Measurements from ENCODE around the gene C4orf50.

C4orf50 gene

DNA sequence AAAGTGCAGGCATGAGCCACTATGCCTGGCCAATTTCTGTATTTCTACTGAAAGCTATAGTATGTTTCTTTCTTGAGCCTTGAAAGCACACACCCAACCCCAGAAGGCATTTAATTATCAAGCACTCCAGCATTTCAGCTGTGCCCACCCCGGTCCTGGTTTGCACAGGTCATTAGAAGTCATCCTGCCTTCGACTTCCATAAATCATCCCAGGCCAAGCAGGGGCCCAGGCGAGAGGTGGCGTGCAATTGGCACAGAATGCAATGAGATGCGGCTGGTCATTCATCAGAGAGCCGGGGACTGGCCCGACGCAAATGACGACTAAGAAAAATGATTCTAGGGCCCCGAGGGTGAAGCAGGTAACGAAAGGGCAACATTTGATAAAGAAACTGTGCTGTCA, 100.6 kb downstream of the C4orf50 start:
- DNase-seq, result no peak

DNA sequence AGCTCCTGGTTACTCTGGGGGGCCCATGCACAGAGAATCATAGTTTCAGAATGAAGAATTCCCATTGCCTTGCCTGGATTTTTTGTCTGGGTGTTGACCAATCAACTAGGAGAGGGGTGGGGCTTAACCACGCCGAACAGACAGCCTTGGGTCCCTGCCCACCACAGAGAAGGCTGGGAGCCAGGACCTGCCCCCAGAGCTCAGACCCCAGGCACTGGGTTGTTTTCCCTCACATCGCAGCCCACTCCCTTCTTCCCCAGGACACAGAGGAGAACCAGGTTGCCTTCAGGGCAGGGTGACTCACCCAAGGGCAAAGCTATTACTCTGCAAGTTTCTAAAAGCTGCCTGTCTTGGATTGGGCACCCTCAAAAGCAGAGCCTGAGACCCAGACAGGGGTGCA, 102.0 kb downstream of the C4orf50 start:
- DNase-seq, result no peak

DNA sequence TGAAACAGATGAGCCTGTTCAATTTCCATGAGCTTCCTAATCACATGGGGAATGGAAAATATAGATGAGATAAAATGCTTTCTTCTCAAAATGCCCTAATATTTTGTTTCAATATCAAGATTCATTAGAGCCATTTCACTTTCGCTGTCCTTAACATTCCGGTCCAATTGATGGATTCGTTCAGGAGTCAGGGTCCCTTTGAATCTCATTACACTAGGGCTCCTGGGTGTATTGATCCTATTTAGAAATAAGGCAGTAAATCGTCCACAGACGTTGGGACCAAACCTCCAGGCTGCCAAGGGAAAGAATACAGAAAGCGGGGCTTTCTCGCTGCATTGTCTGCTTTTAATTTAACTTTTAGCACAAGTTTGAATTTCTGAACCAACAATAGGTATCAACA, 104.8 kb downstream of the C4orf50 start:
- no peak for DNase-seq

DNA sequence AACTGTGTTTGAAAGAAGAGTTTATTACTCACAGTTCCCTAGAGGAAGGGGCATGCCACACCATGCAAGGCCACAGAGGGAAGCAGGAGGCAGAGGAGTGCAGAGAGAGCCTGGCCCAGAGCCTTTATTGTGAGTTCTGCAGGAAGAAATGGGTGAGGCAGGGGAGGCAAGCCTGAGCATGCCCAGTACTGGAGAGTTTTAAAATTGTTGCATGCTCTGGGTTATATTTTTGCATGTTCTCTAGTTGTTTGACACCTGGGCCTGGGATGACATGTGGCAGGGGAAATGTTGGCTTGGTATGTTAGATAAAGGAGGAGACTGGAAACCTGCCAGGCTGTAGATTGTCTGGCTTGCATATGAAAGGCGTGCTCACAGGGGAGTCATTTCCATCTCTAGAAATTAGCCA, 105.6 kb downstream of the C4orf50 start:
- DNase-seq, result no peak

DNA sequence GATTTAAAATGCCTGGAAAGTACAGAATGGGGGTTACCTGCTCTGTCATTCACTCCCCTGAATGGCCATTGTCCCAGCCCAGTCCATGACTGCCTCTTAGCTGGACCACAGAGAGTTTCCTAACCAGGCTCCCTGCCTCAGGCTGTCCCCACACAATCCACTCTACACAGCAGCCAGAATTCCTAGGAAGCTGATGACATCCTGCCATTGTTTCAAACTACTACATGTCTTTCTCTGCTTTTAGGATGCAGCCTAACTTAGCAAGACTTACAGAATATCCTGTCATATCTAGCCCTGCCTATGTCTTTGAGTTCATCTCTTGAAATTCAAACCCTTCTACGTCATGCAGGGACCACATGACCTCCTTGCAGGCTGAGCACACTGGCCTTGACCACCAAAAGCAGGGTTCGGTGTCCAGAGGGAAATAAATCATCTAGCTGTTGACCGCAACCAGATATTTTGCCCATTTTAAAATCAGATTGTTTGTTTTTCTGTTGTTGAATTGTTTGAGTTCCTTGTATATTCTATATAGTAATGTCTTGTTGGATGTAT, 109.3 kb downstream of the C4orf50 start:
- DNase-seq, result no peak

DNA sequence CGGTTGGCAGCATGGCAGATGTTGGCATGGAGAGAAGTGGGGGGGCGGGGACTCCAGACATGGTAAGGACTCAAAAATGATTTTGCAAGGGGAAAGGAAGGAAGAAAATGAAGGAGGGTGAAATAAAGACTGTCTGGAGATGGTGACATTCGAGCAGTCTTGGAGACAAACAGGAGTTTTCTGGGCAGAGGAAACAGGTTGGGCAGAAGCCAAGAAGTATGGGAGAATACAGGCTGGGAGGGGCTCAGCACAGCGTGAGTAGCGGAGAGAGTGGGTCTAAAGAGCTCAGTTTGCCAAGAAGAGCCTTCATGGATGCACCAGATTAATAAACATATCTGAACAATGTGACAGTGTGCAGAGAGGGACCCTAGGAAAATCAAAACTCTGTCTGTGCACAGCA, 112.0 kb downstream of the C4orf50 start:
- no peak for DNase-seq

DNA sequence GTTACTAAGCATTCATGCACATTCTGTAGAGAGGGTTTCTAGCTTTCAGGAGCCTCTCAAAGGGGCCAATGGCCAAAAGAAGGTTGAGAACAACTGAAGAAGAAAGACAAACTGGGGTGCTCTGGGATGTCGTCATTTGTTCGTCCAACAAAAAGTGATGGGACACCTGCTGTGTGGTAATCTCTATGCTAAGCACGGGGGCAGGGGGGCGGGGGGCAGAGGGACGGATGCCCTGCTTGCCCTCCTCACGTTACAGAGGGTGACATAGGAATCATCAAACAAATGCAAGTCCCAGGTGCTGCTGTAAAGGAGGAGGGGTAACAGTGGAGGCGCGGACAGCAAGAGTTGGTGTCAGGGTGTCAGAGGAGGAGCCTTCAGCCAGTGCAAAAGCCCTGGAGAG, 112.5 kb downstream of the C4orf50 start:
- no peak for DNase-seq

DNA sequence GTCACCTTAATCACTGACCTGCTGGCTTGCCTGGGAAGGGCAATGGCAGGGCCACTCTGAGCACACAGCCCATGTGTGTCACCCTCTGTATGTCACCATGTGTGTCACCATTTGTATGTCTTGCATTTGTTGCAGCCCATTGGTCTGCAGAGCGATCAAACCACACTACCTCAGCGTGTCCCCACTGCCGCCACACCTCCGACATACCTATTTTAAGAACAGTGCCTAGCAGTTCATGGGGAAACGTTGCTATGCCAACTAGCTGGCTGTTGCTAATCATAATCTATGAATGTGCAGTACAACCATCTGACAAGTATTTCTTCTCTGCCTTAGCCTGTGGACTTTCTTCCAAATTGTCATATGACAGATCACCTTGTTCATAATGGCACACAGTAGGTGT, 117.4 kb downstream of the C4orf50 start:
- no peak for DNase-seq

DNA sequence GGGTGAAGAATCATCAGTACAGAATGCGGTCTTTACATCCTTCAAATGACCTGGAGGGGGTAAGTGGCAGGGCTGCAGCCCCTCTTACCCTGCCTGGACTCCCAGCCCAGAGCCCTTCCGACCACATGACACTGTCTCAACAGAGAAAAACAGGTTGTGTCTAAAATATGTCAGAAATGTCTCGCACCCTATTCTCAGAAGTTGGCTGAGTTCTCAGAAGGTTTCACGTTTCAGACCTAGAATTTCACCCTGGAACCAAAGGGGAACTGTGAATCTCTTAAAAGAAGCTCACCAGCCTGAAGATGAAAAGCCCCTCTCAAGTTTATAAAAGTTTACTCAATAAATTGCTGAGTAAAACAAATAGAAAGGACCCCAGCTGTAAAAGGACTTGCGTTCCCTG, 118.3 kb downstream of the C4orf50 start:
- no peak for DNase-seq

DNA sequence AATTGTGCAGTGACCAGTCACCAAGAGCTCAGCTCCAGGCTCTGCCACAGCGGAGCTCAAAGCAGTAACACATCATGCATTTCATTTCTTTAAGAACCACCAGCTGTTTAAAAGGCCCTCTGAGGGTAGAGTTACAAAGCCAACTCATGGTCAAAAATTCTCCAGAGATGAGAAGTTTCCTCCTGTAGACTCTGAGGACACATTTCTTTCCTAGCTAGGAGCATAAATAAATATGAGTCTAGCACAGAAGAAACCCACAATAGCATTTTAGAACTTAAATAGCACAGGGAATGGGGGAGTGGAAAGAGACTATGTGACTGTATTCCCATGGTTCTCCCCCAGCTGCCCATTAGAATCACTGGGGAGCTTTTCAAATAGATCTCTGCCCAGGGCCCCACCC, 118.8 kb downstream of the C4orf50 start:
- DNase-seq, result no peak

DNA sequence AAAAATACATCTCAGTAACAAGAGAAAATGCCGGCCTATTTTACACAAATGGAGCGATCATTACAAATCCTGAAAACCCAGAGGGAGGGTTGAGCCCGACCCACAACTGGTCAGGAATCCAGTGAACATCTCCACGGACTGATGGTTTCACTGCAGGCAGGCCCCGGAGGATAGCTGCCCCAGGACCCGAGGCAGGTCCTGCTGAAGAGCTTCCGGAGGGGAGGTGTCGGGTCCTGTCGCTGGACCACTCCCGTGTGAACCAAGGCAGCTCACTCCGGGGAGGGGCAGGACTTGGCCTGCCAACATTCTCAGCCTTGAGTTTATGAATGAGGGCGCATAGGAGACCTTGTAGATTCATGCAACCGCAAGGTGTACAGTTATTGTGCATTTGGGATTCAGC, 120.6 kb downstream of the C4orf50 start:
- no peak for DNase-seq

DNA sequence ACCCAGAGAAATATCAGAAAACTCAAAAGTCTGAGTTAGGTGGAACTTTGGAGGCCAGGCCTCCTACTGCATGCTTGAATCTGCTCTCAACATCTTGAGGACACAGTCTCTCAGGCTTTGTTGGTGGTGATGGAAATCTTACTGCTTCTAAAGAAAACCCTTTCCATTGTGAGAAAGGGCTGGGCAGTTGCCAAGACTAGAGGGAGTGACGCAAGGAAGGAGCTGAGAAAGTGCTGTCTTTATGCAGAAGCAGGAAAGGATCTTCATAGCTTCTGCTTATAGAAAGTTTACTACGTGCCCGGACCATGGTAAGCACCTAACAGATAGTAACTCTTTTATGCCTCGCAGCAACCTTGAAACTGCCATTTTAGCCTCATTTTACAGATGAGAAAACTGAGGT, 122.9 kb downstream of the C4orf50 start:
- no peak for DNase-seq

DNA sequence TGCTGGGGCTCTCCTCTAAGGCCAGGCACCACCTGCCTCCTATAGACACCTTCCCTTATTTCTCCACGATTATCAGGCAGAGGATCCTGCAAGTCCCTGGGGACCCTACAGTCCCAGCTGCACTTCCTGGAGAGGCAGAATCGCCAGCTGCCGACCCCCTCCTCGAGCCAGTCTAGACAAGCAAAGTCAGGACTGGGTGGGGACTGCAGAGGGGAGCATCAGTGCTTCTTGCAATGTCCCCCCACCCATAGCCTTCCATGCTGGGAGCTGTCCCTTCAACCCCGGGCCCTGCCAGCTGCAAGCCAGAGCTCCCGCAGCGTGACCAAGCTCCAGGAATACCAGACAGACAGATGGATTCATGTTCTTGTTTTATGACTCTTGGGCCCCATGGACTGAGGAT, 124.0 kb downstream of the C4orf50 start:
- no peak for DNase-seq

DNA sequence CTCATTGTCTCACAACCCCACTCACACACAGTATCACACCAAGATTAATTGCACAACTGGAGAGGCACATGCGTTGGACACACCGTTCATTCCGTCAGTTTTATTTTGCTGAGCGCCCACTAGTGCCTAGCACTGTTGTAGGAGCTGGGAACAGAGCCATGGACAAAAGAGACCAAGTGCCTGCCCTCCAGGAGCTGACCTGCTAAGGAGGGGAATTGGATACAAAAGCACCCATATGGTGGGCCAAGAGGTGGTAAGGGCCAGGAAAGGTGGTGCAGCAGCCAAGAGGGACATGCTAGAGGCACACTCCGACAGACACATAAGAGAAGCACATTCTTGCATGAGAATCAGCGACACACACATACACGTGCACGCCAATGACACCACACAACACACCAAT, 124.6 kb downstream of the C4orf50 start:
- DNase-seq, result no peak

DNA sequence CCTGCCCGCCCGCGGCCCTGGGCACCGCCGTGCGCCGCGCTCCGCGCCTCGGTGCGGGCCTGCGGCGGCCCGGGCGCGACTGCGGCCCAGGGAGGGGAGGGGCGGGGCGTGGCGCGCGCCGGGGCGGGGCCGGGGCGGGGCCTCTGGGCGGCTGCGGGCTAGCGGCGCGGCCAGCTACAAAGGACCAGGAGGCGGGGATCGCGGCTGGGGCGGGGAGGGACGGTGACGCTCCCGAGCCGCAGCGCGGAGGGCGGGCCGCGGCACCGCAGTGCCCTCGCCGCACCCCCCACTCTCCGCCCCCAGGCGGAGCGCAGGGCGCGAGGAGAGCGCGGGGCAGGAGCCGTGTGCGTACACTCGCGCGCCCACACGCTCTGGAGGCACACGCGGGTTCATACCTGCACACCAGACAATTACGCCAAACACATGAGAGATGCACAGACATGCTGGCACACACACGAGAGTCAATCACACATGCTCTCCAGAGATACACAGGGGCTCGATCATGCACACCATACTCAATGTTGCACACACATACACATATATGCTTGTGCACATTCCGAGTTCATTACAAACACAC, 125.1 kb downstream of the C4orf50 start, which contains the start of gene CRMP1:
CRMP1 (minus strand) TSS at position 83 of the 577 bp plus-strand sequence. CDS start 117 bp downstream, outside the sequence.
- peak; percentile 26 for DNase-seq

DNA sequence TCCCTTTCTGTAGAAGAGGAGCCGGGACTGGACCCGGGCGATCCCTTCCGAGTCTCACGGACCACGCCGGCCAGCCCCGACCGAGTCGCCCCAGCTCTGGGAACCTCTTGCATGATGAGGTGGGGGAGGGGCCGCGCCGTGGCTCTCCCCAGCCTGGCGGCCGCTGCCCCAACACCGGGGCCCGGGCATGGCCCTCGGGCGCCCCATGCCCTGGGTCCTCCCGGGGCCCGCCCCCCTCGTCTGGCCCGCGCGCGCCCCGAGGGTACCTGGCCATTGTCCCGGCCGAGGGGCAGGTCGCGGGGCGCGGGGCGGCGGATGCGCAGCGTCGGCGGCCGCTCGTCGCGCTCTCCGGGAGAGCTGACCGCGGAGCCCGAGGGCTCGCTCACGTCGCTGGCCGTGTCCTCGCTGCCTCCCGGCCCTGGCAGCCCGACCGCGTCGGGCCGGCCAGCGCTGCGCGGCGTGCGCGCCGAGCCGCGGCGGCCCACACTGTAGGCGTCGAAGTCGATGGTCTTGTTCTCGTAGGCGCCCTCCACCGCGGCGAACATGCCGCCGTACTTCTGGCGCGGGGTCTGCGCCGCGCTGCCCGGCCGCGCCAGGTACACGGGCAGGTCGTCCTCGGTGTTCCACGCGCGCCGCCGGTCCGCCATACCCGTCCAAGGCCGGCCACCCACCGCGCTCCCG, 125.8 kb downstream of the C4orf50 start:
- DNase-seq, result no peak

DNA sequence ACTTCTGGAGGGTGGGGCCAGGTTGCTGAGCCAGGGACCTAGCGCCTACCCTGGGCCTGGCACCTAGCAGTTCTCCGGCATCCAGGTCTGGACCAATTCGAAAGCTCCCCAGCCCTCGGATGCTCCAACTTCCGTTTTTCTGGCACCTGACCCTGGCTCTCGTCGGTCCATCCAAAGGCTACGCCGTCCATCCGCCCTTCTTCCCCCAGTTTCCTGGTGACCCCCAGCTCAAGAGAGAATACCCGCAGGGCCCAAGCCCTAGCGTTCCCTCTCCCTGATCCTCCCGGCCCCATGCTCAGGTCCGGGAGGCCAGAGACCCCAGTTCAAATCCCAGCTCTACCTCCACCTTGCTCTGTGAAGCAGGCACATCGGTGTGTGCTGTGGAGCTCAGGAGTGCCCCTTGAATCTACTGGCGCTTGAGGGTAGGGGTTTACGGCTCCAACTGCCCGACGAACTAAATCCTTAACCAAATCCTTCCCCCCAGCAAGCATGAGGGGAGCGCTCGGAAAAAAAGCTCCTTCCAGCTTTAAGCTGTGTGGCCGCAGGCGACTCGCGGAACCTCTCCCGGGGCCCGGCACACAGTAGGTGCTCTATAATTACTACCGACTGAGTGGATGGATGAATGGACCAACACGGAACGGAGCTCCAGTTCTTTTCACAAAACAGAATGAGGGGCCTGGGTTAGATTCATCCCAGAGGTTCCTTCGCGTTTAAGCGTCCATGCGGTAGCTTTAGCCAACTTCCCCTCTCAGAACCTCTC, 126.5 kb downstream of the C4orf50 start:
- no peak for DNase-seq

DNA sequence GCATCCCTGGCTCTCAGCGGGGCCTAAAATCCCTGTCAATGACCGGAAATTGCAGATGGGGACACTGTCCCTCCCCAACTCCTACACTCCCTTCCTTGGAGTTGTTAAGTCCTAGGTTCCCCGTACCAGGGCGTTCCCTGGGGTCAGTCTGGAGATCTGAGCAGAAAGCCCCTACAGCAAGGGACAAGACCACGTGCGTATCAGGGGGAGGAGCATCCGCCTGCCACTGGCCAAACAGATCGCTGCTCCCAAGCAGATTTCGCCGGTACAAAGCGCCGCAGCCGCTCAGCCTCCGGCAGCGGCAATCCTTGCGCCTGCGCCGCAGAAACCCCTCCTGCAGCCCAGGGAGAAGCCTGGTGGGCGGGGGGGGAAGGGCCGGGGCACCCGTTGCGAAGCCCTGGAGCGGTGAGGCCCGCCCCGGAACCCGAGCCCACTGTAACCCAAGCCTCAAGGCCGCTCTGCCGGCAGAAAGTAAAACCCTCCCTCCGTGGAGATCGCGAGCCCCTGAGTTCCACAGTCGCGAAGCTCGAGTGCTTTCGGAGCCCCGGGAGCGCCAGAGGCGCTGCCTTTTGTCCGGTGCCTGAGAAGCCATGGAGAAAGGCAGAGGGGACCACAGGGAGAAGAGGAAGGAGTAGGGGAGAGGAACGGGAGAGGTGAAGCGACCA, 128.0 kb downstream of the C4orf50 start:
- peak; percentile 75 for DNase-seq

DNA sequence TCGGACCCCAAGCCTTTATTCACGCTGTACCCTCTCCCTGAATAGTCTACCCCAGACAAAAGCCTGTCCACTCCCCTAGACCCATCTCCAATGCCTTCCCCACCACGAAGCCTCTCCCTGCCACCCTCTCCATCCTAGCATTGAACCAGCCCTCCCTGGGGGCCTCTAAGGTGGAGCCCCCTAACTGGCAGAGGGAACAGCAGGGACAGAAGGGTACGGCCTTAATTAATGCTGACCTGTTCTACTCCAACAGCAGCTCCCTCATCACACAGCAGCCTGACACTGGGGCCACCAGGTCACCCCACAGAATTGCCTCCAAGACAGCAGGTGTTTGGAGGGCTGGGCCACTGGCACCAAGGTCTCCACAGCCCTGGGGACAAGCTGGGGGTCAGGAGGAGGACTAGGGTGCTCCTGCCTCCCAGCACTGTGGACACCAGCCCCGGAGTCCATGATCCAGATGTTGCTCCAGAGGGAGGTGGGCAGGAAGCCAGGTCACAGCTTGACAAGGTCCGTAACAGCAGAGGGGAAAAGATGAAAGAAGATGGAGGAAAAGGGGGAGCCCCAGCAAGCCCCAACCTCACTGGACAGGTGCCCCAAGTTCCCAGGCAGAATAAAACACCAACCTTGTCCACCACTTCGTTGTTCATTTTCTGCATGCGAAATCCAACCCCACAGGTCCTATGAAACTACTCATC, 129.1 kb downstream of the C4orf50 start:
- no peak for DNase-seq

DNA sequence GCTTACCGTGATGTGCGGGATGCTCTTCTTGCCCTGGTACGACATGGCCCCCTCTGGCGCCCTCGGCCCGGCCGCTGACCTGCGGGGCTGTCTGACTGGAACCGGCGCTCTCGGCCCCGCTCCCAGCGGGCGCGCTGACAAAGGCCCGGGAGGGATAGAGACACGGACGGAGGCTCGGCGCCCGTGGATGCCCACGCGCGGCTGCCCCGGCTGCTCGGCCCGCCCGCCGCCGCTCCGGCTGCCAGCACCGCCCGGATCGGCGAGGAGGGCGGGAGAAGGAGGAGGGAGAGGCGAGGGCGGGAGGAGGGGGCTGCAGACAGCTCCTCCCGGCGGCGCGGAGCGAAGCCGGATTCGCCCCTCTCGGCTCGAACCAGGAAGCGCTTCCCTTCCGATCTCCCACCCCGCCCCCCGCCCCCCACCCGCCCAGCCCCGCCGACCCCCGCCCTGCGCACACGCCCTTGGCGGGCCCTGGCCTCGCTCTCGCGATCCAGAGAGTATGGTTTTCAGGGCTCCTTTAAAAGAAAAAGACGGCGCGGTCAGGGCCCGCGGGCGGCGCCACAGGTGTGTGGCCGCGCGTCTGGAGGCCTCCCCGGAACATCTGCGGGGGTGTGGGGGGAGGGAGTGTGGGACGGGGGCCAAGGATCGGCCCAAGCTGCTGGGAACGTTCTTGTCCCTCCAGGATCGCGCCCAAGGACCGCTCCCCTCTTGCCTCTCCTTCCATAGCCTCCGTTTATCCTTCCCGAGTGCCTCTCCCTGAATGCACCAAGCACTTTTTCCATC, 129.8 kb downstream of the C4orf50 start:
- DNase-seq, result peak; percentile 24

DNA sequence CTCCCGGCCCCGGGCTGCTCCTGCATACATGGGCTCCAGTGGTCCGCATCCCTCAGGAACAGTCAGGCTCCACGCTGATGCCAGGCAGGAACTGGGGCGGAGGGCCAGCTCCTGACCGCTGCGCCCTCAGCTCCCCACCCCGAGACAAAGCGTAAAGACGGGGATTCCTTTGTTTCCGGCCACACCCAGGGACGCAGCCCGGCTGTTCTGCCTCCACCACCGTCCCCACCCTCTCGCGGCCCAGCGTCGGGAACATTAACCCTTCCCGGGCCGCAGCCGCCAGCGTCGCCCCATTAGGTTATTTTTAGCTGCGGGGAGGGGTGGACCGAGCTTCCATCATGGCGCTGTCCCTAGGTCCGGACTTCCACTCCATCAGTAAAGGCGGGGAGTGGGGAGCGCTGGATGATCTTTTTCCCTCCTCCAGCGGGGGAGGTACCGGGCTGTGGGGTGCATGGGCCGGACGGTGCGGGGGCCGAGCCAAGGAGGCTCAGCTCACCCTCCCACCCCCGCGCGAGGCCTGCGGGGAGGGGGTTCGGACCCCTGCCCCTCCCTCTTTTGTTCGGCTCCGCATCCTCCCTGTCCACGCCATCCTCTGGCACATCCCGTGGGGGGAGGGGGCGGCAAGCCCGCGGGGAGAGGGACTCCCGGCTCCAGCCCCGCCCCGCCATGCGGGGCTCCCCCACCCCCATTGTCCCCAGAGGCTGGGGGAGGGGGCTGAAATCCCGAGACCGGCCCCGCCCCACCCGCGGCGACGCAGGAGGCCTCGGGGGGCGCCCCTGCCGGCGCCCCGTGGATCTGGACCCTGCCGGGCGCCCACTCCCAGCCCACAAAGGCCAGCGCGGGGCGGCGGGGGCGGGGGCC, 130.6 kb downstream of the C4orf50 start:
- DNase-seq, result no peak
